Pancreas (tissue), 10 donors: ENCODE measurements around the gene LRRC10B. TPM values are rescaled to one million over a fixed set of nuclear protein-coding genes. Genes with fewer than 3 reads are reported as not detected.

Experiments used
- ATAC-seq, 4 donors: fragments of 200-7000 bp; cut with Tn5 transposase; one replicate each; pipeline versions ENCODE4 v1.8.0 to v1.9.1; 2020; ENCODE audit warnings: mild to moderate bottlenecking in 4 of 4, moderate library complexity in 4 of 4
- DNase-seq, 6 donors: peaks; one replicate each; pipeline ENCODE4 v3.0.0-alpha.2; 2020
- FAIRE-seq: peaks from 2 replicates; lab custom pipeline; 2012; peaks lifted over from hg19 to GRCh38; lab: Jason Lieb, UNC
- H3K27ac ChIP-seq, 4 donors: fragments of 200-600 bp; sonication (generic); 1 replicate in 3 of 4; 2 replicates in 1 of 4; pipeline versions ENCODE4 v1.5.0 to v1.8.0; 2020
- H3K27me3 ChIP-seq, 4 donors: fragments of 200-600 bp; one replicate each; pipeline ENCODE4 v1.8.0; 2021
- H3K36me3 ChIP-seq, 3 donors: fragments of 200-600 bp; sonication (generic) in 1 of 3; one replicate each; pipeline versions ENCODE4 v1.5.0 to v1.8.0; 2020 to 2021
- H3K4me1 ChIP-seq, 3 donors: fragments of 200-600 bp; one replicate each; pipeline ENCODE4 v1.8.0; 2021
- H3K4me3 ChIP-seq, 4 donors: fragments of 200-600 bp; sonication (generic) in 2 of 4; one replicate each; pipeline versions ENCODE4 v1.5.0 to v1.8.0; 2020 to 2021
- H3K9me3 ChIP-seq, 4 donors: fragments of 200-600 bp; one replicate each; pipeline ENCODE4 v1.8.0; 2021
- WGBS, 2 donors: extraction: QIAGEN DNeasy Blood & Tissue Kit; methylation state at CpG; one replicate each; pipeline ENCODE4 v1.1.7; 2013; 5-methylcytosine and 5-hydroxymethylcytosine counted together
- intact Hi-C, 3 donors: fragments of 100-400 bp; cut with DNase I; formaldehyde crosslinking; loops; one replicate each; pipeline versions ENCODE4 v1.11.1 to v1.14.2; 2022
- polyA plus RNA-seq, 2 donors: library from polyadenylated mRNA; stranded (reverse); fragments of 200-250 nt; gene quantifications; one replicate each; pipeline ENCODE4 v1.2.3, GENCODE V29; 2013
- total RNA-seq, 6 donors: library from RNA; stranded (reverse); fragmentation: NEBNext Ultra II Directional in 4 of 6; extraction: Animal tissue kit (Norgen Biotek cat#: 25700) in 4 of 6; gene quantifications; one replicate each; pipeline versions ENCODE4 v1.2.1 to v1.2.4, GENCODE V29; 2021 to 2023
- TF ChIP-seq, protein P1 (sequence below), 4 donors: fragments of 200-600 bp; sonication (generic) in 3 of 4; IDR thresholded peaks; one replicate each; pipeline versions ENCODE4 v1.5.0 to v1.8.0; 2021; ENCODE audit warnings: antibody characterized with exemption in 4 of 4
- donor health status: healthy with polysubstance abuse.
- donor health status: DM: no; HTN: no; CAD: no; lungs with moderate emphysema.
- donor health status: DM: no; HTN: no; CAD: no.
- donor health status: control.
- donor health status: control.
- donor health status: Bipolar disorder and iron deficiency.
- donor health status: DM: yes; HTN: yes; CAD: no.
- donor health status: DM: no; HTN: no; CAD: no.
- donor health status: DM: no; HTN: no; CAD: no.
- donor health status: DM: yes; HTN: yes; CAD: no.

Gene LRRC10B
- total and polyA plus RNA-seq, 8 donors, result 0.28 to 10.2 (median 1.2) TPM

DNA sequence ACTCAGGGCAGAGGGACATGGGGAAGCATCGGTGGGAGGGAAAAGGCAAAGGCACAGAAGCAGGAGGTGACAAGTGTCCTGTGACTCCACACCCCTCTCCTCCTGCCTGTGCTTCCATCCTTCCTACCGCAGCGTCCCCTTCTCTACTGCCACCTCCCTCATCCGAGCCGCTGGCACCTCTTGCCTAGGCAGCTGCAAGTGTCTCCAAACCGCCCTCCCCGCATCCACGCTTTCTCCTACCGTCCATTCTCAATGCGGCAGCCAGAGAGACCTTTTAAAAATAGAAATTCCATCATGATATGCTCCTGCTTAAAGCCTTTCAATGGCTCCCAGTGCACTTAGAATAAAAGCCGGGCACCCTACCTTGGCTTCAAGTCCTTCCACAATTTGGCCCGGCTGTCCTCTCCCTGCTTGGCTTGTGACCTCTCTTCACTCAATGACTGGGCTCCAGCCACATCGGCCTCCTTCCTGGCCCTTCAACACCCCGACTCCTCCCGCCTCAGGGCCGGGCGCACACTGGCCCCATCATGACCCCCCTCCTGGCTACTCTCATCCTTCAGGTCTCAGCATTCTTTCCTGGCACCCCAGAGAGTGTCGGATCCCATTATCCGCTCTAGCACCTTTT is 16.5 kb downstream of the LRRC10B start:
- no peak for ATAC-seq
- H3K9me3 ChIP-seq, result no peaks in the 10 kb centered on the region
- H3K4me3 ChIP-seq, result no peak overlapping the region
- no peak for DNase-seq
- H3K4me1 ChIP-seq, result no peaks in the 10 kb centered on the region
- H3K27ac ChIP-seq, result no peak overlapping the region
- H3K27me3 ChIP-seq, result no peaks in the 10 kb centered on the region
- FAIRE-seq, result no peak
- TF ChIP-seq, protein P1, sequence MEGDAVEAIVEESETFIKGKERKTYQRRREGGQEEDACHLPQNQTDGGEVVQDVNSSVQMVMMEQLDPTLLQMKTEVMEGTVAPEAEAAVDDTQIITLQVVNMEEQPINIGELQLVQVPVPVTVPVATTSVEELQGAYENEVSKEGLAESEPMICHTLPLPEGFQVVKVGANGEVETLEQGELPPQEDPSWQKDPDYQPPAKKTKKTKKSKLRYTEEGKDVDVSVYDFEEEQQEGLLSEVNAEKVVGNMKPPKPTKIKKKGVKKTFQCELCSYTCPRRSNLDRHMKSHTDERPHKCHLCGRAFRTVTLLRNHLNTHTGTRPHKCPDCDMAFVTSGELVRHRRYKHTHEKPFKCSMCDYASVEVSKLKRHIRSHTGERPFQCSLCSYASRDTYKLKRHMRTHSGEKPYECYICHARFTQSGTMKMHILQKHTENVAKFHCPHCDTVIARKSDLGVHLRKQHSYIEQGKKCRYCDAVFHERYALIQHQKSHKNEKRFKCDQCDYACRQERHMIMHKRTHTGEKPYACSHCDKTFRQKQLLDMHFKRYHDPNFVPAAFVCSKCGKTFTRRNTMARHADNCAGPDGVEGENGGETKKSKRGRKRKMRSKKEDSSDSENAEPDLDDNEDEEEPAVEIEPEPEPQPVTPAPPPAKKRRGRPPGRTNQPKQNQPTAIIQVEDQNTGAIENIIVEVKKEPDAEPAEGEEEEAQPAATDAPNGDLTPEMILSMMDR (IDR thresholded peaks at IDR 0.05), result no peak
- intact Hi-C loops, result no loop called here
- 92 to 93% methylated on average over 19 of the region's 19 CpGs for WGBS, 2 donors
- no peaks in the 10 kb centered on the region for H3K36me3 ChIP-seq

- no peak overlapping the region for H3K27ac ChIP-seq
- TF ChIP-seq, protein P1 (IDR thresholded peaks at IDR 0.05), result no peak
- no peaks in the 10 kb centered on the region for H3K27me3 ChIP-seq
- DNase-seq (no peak), FAIRE-seq (no peak), ATAC-seq (no peak)
- H3K4me3 ChIP-seq, result no peak overlapping the region
- H3K4me1 ChIP-seq, result no peaks in the 10 kb centered on the region
- no peaks in the 10 kb centered on the region for H3K36me3 ChIP-seq
- 95 to 98% methylated on average over 1 of the region's 1 CpG for WGBS, 2 donors
- intact Hi-C loops, result no loop called here
- H3K9me3 ChIP-seq, result no peaks in the 10 kb centered on the region
Observed at GRCh38 chr11:61526229-61526628, 17.7 kb downstream of the LRRC10B start.

DNA sequence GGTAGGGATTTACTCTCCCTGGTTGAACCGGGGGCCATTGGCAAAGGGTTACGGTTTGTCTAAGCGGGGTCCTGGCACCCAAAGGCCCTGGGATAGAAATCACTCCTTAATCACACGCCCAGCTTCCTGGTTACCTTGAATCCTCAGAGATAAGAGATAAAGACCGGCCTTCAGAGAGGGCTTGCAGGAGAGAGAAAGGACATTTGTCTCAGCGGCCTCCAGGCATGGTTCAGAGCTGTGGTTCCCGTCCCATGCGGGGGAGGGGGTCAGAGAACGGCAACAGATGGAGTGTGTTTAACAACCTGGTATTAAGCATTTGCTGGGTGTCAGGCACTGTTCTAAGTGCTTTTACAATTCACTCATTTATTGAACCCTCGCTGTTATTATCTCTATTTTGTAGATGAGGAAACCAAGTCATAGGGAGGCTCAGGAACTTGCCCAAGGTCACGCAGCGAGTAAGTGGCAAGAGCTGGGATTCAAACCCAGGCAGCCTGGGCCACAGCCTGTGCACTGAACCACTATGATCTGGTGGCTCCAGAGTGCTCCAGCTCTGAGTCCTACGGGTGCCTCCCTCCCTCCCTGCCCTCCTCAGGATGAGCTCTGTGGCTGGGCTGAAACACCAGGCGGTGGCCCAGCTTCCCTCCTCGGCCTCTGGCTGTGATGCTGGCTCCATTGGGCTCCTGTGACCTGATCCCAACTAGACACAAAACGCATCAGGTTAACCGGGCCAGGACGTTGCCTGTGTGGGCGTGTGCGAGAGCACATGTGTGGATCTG is 18.6 kb downstream of the LRRC10B start:
- 50 to 53% methylated on average over 20 of the region's 20 CpGs for WGBS, 2 donors
- Histone ChIP-seq H3K36me3 (no peaks in the 10 kb centered on the region), H3K4me3 (no peak overlapping the region), H3K27me3 (no peaks in the 10 kb centered on the region), H3K9me3 (no peaks in the 10 kb centered on the region), H3K4me1 (no peaks in the 10 kb centered on the region), H3K27ac (no peak overlapping the region)
- DNase-seq, result no peak
- intact Hi-C loops, result no loop called here
- peak in 3 of 4 donors; percentile 46 to 58 (median 55) for ATAC-seq
- TF ChIP-seq, protein P1 (IDR thresholded peaks at IDR 0.05), result no peak
- no peak for FAIRE-seq

DNA sequence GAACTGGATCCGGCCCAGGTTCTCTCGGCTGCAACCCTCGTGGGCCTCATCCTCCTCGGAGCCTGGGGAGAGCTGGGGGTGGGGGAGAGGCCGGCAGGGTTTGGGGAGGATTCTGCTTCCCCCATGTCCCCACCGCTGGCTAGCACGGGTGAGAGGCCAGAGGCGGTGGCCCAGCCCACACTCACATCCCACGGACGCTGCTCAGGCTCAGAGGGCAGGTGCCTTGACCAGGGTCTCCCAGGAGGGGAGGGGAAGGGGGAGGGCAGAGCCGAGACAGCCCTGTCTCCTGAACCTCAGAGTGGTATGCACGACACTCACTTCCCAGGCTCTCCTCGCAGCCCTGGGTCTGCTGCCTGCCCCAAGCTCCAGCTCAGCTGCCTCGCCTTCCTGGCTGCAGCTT is 19.6 kb downstream of the LRRC10B start:
- TF ChIP-seq, protein P1 (IDR thresholded peaks at IDR 0.05), result no peak
- intact Hi-C loops, result no loop called here

More for the DNA sequence above, 19.6 kb downstream of the LRRC10B start:
- no peaks in the 10 kb centered on the region for H3K9me3 ChIP-seq
- DNase-seq, result peak in 1 of 6 donors; percentile 39
- FAIRE-seq, result no peak
- no peaks in the 10 kb centered on the region for H3K4me1 ChIP-seq
- ATAC-seq, result no peak
- no peaks in the 10 kb centered on the region for H3K27me3 ChIP-seq
- H3K36me3 ChIP-seq, result no peaks in the 10 kb centered on the region
- no peak overlapping the region for H3K27ac ChIP-seq
- no peak overlapping the region for H3K4me3 ChIP-seq
- WGBS, 2 donors, result 83 to 85% methylated on average over 14 of the region's 14 CpGs
